HL-60 (cell line): ENCODE measurements around the gene BSND.

Experiments
- CTCF ChIP-seq: IDR thresholded peaks from one replicate; pipeline ENCODE4 v1.5.1; 2011; ENCODE audit warnings: low read length, control low read depth, inconsistent platforms; ENCODE audit not compliant: insufficient read depth
- GABPA ChIP-seq: IDR thresholded peaks from 2 replicates; pipeline ENCODE4 v1.6.1; 2012; ENCODE audit warnings: low read depth
- POLR2AphosphoS5 ChIP-seq: IDR thresholded peaks from 2 replicates; pipeline ENCODE4 v1.6.1; 2012; ENCODE audit warnings: low read depth
- REST ChIP-seq: IDR thresholded peaks from 2 replicates; pipeline ENCODE4 v1.6.1; 2012; ENCODE audit warnings: low read depth; ENCODE audit not compliant: insufficient replicate concordance

DNA sequence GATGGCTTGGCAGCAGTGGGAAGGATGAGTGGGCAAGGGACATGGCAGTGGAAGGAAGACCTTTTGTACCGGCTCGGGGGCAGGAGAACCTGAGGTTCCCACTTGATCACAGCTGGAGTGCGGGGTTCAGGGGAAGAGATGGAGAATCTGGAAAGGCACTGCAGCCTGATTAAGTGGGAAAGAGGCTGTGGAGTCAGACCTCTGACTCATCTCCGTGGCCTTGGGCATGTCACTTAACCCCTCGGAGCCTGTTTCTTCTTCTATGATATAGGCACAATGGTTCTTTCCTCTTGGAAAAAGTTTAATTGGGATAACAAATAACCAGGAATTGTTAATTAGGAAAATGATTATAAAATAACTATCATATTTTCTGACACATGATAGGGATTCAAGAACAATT, 31.4 kb upstream of the BSND start:
- TF ChIP-seq POLR2AphosphoS5: no peak
- TF ChIP-seq GABPA: no peak
- no peak for TF ChIP-seq CTCF
- TF ChIP-seq REST: no peak
